Raji (cell line): ENCODE measurements around the gene ABCC11.

Experiments
- POLR2A ChIP-seq: IDR thresholded peaks from 2 replicates; pipeline ENCODE4 v1.6.1; 2011; ENCODE audit warnings: low read depth, low read length, control low read depth; ENCODE audit not compliant: insufficient read depth

ABCC11 gene

DNA sequence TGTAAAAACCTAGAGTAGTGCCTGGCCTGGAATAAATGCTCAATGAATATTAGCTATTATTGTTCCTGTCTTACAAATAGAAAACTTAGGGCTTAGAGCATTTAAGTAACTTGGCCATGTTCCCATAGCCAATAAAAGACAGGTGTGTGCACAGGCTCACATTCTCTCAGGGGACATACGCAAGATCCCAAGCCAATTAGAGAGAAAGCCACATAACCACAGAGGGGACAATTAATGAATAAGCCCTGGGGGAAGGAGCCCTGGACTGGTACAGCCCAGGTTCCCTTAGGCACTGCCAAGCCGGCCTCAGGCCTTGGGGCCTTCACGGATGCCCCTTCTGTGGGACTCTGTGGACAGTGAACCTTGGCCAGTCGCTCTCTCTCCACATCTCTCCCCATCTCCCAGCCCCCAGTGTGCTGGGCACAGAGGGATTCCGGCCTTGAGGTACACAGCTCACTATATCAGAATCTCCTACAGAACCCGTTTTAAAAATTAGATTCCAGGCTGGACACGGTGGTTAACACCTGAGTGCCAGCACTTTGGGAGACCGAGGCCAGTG is 64.3 kb downstream of the ABCC11 start:
- TF ChIP-seq POLR2A, result no peak

DNA sequence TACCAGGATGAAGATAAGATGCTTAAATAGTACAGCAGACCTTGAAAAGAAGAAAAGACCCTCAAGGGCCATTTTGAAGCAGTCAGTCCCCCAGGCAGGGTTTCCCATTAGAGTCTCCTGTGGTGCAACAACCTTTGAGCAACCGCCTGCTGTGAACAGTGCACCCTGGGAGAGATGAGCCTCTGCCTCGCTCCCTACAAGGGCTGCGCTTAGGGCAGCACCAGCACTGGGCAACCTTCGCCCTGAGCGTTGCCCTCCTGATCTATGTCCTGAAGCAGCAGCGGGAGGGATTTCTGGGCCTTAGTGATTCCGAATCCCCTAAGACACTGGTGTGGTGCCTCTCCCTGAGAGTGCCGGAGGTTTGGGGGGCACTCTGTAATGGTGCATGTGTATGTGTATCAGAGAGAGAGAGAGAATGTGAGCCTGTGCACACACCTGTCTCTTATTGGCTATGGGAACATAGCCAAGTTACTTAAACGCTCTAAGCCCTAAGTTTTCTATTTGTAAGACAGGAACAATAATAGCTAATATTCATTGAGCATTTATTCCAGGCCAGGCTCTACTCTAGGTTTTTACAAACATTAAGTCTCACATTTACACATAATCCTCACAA is 66.4 kb downstream of the ABCC11 start:
- no peak for TF ChIP-seq POLR2A

DNA sequence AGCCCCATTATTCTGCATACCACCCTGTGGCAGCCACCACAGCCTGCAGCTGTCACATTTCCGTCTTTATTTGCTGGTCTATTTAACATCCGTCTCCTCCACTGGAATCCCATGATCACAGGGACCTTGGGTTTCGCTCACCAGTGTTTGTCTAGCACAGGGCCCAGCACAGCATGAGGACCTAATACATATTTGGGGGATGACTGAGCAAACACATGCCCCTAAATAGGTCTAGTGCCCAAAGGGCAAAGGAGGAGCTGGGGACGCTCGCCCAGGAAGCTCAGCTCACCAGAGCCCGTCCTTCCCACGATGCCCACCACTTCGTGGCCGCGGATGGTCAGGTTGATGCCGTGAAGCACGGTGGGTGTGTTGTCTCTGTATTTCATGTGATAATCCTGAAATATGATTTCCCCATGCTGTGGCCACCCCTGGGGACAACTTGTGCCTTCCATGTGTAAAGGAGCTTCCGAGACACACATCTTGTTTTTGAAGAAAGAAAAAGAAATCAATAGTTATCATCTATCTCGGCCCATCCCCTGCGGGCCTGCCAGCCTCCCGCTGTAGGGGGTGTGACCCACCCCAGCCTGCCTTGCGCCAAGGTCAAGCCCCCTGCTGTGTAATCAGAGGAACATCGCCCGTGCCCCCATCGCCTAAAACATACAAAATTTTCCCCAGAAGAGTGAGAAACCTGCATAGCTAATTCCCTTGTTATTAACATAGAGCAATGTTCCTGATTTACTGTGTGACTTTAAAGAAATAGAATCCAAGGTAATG is 70.5 kb downstream of the ABCC11 start:
- no peak for TF ChIP-seq POLR2A

DNA sequence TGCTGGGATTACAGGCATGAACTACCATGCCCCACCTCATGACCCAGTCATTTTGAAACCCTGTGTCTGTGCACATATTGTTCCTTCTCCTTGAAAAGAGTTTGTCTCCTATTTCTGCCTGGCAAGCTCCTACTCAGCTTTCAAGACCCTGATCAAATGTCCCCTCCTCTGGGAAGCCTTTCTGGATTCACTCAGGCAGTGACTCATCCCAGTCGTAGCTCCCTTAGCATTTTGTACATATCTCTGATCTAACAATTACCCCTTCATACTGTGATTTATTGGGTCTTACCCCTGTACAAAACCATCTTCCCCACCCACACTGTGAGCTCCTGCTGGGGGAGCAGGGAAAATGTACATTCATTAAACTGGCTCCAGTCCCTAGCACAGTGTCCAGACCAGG is 73.5 kb downstream of the ABCC11 start:
- no peak for TF ChIP-seq POLR2A

DNA sequence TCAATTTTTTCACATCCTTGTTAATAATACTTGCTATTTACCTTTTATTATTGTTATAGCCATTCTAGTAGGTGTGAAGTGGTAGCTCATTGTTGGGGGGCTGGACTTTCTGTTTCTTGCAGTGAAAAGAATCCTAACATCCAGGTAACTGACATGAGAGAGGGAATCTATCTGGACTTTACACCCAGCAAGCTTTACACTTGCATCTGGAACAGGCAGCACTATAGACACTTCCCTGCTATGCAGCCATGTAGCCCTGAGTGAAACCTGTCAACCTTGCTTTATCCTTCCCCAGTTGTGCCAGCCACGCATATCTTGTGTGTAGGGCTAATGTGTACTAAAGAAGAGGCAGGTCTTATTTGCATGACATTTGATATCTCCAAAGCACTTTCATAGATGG is 74.7 kb downstream of the ABCC11 start:
- TF ChIP-seq POLR2A, result no peak

DNA sequence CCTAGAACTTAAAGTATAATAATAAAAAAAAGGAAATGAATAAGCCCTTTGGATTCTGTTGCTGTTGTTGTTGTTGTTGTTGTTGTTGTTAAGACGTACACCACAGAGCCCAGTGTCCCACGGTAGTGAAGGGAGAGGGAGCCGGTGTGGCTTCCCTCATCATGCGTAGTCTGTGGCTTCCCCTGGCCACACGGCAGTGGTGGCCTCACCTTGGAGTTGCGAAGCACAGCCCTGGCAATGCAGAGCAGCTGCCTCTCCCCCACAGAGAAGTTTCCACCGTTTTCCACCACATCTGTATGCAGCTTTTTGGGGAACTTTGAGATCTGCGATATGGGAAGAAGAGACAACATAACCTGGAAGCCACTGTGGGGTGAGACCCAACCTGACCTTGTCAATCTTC is 77.4 kb downstream of the ABCC11 start:
- TF ChIP-seq POLR2A, result no peak

DNA sequence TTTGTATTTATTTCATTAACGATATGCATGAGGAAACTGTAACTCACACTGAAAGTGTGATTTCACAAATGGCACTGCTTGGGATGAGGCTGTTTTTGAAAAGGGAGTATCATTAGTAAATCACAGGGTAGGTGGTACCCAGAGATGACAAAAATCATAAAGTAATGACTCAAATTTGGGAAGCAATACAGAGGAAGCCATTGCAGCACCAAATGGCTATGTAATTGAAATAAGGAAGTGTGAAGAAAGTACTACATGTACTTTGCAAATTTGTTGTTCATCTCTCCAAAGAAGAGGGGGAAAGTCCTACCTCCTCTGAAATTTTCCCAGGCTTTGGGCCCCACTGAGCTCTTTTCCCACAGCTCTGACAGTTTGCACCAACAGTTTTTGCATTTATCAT is 79.3 kb downstream of the ABCC11 start:
- no peak for TF ChIP-seq POLR2A

DNA sequence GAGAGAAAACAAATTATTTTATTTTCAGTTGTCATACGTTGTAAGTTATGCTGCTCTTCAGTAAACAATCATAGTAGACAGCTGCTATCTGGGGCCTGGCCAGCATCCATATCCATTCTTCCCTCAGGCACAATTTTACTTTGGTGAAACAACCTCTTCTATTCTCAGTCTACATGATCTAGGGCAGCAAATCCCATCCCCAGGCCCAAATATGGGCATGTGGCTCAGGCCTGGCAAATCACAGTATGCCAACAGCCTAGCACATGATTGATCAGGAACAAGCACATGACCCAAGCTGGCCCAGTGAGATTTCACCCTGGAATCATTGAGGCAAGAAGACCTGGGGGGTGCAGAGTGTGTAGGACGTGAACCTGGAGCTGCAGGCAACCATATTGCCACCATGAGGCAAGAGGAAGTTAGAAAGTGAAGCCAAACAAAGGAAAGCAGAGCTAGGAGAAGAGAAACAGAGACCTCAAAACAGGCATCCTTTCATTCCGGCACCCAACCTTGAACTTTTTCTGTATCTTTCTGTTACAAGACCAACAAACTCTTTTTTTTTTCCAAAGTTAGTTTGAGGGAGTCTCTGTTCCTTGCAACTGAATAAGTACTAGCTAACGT is 81.3 kb downstream of the ABCC11 start:
- TF ChIP-seq POLR2A, result no peak

DNA sequence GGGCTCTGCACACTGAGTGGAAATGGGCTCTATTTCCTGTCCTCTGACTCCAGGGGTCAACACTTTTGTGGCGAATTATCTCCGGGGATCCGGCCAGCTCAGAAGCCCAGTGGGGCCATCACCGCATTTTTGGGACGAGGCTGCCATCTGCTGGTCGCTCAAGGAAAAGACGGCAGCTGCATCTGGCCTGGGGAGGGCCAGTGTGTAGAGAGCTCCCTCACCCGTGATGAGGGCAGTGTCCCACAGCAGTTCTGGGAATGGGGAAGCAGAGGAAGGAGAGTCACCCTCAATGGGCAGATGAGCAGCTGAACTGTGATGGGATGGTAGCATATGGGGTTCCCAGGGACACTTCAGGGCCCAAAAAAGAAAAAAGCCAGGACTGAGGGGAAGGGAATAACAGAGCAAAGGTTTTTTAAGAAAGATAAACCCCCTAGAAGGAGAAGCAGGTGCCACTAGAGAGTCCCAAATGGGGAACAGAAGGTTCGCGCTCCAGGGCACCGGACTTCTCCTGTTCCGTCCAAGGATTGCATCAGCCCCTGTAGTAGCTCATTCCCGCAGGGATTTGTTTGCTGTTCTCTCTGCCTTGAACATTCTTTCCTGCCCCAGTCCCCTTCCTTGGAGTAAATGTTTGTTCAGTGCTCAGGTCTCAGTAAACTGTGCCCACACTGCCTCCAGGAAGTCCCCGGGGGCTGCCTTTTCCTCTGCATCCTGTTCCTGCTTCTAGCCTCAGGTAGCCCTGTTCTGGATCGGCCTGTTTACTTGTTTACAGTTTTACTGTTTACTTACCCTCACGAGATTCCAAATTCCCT is 82.2 kb downstream of the ABCC11 start:
- no peak for TF ChIP-seq POLR2A

DNA sequence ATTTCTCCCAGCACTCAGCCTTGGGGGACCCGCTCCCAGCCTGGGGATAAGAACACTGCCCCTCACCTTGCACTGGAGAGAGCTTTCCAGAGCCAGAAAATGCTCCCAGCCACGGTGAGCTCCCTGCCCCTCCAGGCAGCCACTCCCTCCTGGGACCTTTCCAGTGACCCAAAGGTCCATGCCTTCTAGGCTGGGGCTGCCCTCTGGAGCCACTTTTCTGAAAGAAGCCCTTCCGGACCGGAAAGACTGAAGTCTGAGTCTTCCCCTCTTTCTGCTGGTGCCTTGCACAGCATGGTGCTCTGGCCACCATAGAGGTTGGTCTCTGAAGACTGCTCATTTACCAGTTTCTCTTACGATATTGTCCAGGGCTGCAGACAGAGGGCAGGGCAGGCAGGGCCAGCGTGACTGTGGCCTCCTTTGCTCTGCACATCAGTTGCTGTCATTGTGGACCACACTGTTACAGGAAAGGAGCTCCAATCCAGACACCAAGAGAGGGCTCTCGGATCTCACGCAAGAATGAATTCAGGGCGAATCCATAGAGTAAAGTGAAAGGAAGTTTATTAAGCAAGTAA is 84.4 kb downstream of the ABCC11 start:
- TF ChIP-seq POLR2A, result no peak

DNA sequence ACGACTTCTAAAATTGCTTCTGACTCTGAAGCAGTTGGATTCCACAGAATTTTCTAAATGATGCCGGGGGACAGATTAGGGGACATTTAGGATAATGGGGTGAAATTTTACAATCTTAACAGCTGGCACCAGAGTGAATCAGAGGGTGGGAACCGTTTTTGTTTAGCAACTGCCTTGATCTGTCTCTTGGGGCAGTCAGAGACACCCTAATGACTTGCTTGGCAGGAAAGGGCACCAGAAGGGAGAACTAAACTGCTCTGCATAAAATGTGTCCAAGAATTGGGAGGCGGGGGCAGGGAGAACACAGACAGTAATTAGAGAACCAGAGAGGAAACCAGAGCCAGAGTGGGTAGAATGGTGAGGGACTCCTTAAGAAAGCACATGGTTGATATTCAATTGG is 85.4 kb downstream of the ABCC11 start:
- TF ChIP-seq POLR2A, result no peak

DNA sequence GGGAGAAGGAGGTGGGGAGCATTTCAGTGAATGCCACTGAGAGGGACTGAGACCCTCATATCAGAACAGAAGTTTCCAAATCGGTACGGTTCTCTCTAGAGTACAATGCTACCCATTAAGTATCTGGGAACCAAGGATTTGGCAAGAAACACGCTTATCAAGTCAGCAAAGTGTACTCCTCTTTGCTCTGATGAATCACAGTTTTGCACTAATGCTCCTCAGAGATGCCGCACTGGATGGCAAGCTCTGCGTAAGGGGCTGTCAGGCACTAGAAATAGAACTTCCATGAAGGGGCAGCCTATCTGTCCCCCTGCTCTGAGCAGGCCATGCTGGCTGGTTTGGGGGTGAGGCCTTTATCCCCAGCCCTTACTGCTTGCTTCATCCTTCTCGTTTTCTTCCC is 86.8 kb downstream of the ABCC11 start:
- TF ChIP-seq POLR2A, result no peak

DNA sequence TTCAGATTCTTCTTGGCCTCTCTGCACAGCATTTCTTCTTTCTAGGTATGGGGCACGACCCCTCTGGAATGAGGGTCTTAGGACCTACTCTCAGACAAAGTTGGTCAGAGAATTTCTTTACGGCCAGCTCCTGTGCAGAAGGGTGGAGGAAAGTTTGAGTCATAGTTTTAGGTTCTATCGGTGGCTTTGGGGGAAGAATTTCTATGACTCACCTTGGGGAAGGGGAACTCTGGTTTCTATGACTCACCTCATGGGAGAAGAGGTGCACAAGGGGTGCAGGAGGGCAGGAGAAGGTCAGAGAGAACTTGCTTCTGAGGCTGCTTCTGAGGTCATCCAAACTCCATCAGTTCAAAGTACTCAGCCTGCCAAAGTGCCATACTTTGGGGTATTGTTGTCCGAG is 89.0 kb downstream of the ABCC11 start:
- no peak for TF ChIP-seq POLR2A

DNA sequence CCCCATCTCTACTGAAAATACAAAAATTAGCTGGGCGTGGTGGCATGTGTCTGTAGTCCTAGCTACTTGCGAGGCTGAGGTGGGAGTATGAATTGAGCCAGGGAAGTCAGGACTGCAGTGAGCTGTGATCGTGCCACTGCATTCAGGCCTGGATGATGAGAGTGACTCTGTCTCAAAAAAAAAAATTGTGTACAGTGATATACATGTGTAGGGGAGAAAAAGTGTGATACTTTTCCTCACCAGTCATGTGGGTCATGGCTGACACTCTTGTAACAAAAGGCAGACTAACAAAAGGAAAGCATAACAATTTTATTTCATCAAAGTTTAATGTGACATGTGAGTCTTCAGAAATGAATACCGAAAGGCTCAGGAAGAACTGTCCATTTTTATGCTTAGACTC is 89.5 kb downstream of the ABCC11 start:
- TF ChIP-seq POLR2A, result no peak

DNA sequence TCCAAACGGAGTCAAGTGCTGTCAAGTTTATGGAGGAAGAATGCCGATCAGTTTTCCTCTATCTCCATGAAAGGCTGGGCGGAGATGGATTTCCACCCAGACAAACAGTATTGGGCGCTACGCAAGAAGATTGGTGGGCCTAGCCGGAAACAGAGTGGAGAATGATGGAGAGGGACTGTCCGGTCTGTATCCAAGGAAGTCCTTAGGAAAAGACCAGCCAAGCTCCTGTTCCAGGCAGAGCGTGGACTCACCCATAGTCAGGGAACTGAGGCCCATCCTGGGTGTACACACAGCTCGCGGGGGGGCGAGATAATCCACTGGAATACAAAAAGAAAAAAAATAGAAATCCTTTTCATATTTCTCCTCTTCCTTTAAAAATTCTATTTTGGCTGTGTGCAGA is 90.0 kb downstream of the ABCC11 start:
- TF ChIP-seq POLR2A, result no peak

DNA sequence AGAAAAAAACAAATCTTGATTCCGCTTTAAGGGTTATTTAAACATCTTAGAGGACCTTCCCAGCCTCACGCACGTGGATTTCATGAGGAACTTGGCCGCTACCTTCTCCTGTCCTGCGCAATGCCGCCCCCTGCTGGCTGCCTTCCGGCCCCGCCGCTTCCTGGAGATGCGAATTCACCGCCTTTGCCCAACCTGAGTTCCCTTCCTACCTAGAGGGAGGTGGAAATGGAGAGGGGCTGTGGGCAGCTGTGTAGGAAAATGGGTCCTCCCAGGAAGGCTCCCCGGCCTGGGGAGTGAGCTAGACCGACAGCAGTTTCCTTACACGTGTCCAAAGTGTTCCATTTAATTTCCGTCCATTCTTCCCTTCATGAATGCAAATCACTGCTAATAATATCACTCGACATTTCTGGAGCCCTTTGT is 90.5 kb downstream of the ABCC11 start:
- TF ChIP-seq POLR2A, result no peak
